ENCODE measurements around the gene VEGFB.

GRCh38 chr11:64263947-64264317 lies 29.5 kb downstream of the VEGFB start:
- no peak for TF ChIP-seq CTCF (IDR thresholded peaks at IDR 0.05; ENCODE audit: low read depth, low read length)
- TF ChIP-seq EZH2phosphoT487 (IDR thresholded peaks at IDR 0.05; ENCODE audit: low read depth): no peak
